ENCODE data around the gene TBC1D17.

TBC1D17 gene

DNA sequence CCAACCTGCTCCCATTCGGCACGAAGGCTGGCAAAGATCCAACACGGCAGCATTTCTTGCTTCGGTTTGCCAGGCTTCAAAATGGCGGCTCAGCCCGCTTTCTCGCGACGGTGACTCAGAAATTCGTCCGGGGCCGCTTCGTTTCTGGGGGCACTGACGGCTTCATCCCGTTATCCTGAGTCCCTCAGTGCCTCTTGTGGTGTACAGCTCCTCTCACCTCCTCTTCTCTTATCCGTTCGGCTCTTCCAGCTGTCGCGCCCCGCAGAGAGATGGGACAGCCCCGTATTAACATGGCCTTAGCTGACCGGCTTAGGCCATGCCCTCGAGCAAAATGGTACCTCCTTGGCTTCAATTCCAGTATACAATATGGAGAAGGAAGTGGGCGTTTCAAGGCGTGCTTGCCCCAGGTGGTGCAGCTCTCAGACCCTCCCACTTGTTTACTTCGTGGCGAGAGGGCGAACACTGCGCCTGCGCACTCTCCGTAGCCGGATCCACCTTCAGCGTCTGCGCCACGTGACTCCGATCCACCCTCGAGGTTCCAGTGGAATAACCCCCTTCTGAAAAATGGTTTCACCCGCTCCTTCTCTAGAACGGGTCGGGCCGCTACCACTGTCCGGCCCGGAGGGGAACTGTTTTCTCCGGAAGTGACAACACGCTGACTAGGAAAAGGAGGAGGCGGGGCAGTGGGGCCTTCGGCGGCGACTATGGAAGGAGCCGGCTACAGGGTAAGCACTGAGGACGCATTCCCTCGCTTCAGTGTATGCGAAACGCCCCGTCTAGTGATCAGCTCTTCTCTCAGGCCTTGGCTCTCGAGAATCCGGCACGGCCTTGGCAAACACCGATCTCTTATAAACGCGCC lies at the start of gene TBC1D17, which contains the start of gene AKT1S1:
Gene TBC1D17 (plus strand): TSS at position 683 of the 859 bp plus-strand sequence. CDS start 22 bp downstream, at position 705.
Gene AKT1S1 (minus strand): TSS at position 336 of the 859 bp plus-strand sequence. CDS start 4,060 bp downstream, outside the sequence.
- H3K27ac ChIP-seq = peak within 1 kb of the TSS; percentile 97
- TF ChIP-seq, protein P1, sequence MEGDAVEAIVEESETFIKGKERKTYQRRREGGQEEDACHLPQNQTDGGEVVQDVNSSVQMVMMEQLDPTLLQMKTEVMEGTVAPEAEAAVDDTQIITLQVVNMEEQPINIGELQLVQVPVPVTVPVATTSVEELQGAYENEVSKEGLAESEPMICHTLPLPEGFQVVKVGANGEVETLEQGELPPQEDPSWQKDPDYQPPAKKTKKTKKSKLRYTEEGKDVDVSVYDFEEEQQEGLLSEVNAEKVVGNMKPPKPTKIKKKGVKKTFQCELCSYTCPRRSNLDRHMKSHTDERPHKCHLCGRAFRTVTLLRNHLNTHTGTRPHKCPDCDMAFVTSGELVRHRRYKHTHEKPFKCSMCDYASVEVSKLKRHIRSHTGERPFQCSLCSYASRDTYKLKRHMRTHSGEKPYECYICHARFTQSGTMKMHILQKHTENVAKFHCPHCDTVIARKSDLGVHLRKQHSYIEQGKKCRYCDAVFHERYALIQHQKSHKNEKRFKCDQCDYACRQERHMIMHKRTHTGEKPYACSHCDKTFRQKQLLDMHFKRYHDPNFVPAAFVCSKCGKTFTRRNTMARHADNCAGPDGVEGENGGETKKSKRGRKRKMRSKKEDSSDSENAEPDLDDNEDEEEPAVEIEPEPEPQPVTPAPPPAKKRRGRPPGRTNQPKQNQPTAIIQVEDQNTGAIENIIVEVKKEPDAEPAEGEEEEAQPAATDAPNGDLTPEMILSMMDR (IDR thresholded peaks at IDR 0.05) = no peak
- no peak for TF ChIP-seq ZFX (IDR thresholded peaks at IDR 0.05; ENCODE audit: borderline replicate concordance)

DNA sequence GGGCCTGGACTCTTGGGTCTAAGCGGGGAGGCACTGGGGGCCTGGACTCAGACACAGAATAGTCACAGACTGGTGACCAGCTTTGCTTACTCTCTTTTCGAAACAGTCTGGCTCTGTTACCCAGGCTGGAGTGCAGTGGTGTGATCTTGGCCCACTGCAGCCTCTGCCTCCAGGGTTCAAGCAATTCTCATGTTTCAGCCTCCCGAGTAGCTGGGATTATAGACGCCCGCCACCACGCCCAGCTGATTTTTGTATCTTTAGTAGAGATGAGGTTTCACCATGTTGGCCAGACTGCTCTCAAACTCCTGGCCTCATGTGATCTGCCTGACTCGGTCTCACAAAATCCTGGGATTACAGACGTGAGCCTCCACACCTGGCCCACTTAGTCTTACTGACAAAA lies 48.3 kb upstream of the TBC1D17 start:
- H3K27ac ChIP-seq = no peak overlapping the region

GRCh38 chr19:49829721-49830120 lies 47.8 kb upstream of the TBC1D17 start:
- TF ChIP-seq, protein P1 (IDR thresholded peaks at IDR 0.05) = no peak
- no peak for TF ChIP-seq ZFX (IDR thresholded peaks at IDR 0.05; ENCODE audit: borderline replicate concordance)
- H3K27ac ChIP-seq = no peak overlapping the region

More for the DNA sequence above, 48.3 kb upstream of the TBC1D17 start:
- TF ChIP-seq, protein P1 (IDR thresholded peaks at IDR 0.05) = no peak
- no peak for TF ChIP-seq ZFX (IDR thresholded peaks at IDR 0.05; ENCODE audit: borderline replicate concordance)

- no peak overlapping the region for H3K27ac ChIP-seq
- no peak for TF ChIP-seq ZFX (IDR thresholded peaks at IDR 0.05; ENCODE audit: borderline replicate concordance)
- TF ChIP-seq, protein P1 (IDR thresholded peaks at IDR 0.05) = no peak
Observed at GRCh38 chr19:49830766-49831165, 46.7 kb upstream of the TBC1D17 start.

DNA sequence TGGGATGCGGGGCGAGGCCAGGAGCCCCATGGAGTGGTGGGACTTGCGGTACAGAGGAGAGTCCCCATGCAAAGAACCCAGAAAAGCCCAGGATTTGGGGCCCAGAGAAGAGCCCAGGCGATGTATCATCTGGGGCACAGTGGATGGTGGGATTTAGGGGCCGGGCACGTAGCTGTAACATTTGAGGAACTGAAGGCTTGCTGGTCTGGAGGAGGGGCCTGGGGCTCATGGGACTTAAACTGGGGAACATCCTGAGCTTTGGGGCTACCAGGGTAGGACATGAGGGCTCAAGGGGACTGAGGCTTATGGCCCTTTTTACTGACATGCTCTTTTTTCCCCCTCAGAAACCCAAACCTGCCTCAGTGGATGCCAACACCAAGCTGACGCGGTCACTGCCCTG lies 45.9 kb upstream of the TBC1D17 start:
- no peak overlapping the region for H3K27ac ChIP-seq
- TF ChIP-seq ZFX (IDR thresholded peaks at IDR 0.05; ENCODE audit: borderline replicate concordance) = no peak
- TF ChIP-seq, protein P1 (IDR thresholded peaks at IDR 0.05) = no peak

GRCh38 chr19:49832556-49832955 lies 44.9 kb upstream of the TBC1D17 start:
- TF ChIP-seq, protein P1 (IDR thresholded peaks at IDR 0.05) = no peak
- TF ChIP-seq ZFX (IDR thresholded peaks at IDR 0.05; ENCODE audit: borderline replicate concordance) = no peak

DNA sequence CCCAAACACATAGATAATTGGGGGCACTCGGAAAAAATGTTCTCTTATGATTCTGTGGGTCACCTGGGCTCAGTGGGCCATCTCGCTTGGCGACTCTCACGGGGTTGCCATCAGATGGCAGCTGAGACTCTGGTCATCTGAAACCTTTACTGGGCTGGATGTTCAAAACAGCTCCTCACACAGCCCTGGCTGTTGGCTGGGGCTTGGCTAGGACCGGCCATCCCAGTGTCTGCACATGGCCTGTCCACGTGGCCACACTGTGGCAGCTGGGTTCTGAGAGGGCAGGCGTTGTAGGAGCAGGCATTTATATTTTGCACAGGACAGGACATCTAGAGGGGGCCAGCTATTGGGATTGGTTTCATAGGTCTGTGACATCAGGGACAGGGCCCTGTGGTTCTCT lies 43.9 kb upstream of the TBC1D17 start:
- TF ChIP-seq, protein P1 (IDR thresholded peaks at IDR 0.05) = no peak
- TF ChIP-seq ZFX (IDR thresholded peaks at IDR 0.05; ENCODE audit: borderline replicate concordance) = no peak
- H3K27ac ChIP-seq = no peak overlapping the region

More at GRCh38 chr19:49832556-49832955, 44.9 kb upstream of the TBC1D17 start:
- no peak overlapping the region for H3K27ac ChIP-seq
